MM.1S (cell line): ENCODE data around the gene IRAK1BP1.

Experiments
- DNase-seq: peaks from one replicate; pipeline ENCODE4 v3.0.0-alpha.2; 2015
- H2AFZ ChIP-seq: fragments of 300-600 bp; sonication (generic); 2 replicates; pipeline ENCODE4 v1.6.0; 2016; ENCODE audit warnings: antibody characterized with exemption, low read length
- H3F3A ChIP-seq: fragments of 300-600 bp; sonication (generic); 2 replicates; pipeline ENCODE4 v1.6.1; 2016; ENCODE audit warnings: mild to moderate bottlenecking, antibody characterized with exemption, low read length, moderate library complexity, mixed read lengths; ENCODE audit not compliant: insufficient read depth
- H3K27ac ChIP-seq: fragments of 300-600 bp; sonication (generic); 2 replicates; pipeline ENCODE4 v1.5.1; 2016; ENCODE audit warnings: mild to moderate bottlenecking, low read length
- H3K27me3 ChIP-seq: fragments of 300-600 bp; sonication (generic); replicated peaks from 2 replicates; pipeline ENCODE4 v1.6.0; 2016; ENCODE audit warnings: low read length; ENCODE audit not compliant: insufficient read depth
- H3K36me3 ChIP-seq: fragments of 300-600 bp; sonication (generic); replicated peaks from 2 replicates; pipeline ENCODE4 v1.6.1; 2016; ENCODE audit warnings: mild to moderate bottlenecking, low read length, mixed read lengths; ENCODE audit not compliant: insufficient read depth
- H3K4me1 ChIP-seq: fragments of 300-600 bp; sonication (generic); 2 replicates; pipeline ENCODE4 v1.6.1; 2016; ENCODE audit warnings: low read length, mixed read lengths
- H3K4me2 ChIP-seq: fragments of 300-600 bp; sonication (generic); 2 replicates; pipeline ENCODE4 v1.6.0; 2016; ENCODE audit warnings: low read depth, low read length
- H3K4me3 ChIP-seq: fragments of 300-600 bp; sonication (generic); 2 replicates; pipeline ENCODE4 v1.5.1; 2016; ENCODE audit warnings: low read length, mixed read lengths
- H3K79me2 ChIP-seq: fragments of 300-600 bp; sonication (generic); 2 replicates; pipeline ENCODE4 v1.6.1; 2016; ENCODE audit warnings: mixed run types, low read length, mixed read lengths
- H3K9ac ChIP-seq: fragments of 300-600 bp; sonication (generic); 2 replicates; pipeline ENCODE4 v1.6.1; 2016; ENCODE audit warnings: low read length, mixed read lengths
- H3K9me2 ChIP-seq: fragments of 300-600 bp; sonication (generic); replicated peaks from 2 replicates; pipeline ENCODE4 v1.6.1; 2016; ENCODE audit warnings: mild to moderate bottlenecking, low read length, mixed read lengths; ENCODE audit not compliant: insufficient read depth
- H3K9me3 ChIP-seq: fragments of 300-600 bp; sonication (generic); replicated peaks from 2 replicates; pipeline ENCODE4 v1.6.1; 2016; ENCODE audit warnings: mild to moderate bottlenecking, low read length, mixed read lengths; ENCODE audit not compliant: insufficient read depth
- H4K20me1 ChIP-seq: fragments of 300-600 bp; sonication (generic); 2 replicates; pipeline ENCODE4 v1.6.1; 2016; ENCODE audit warnings: mild to moderate bottlenecking, low read length, moderate library complexity, mixed read lengths; ENCODE audit not compliant: insufficient read depth
- EZH2 ChIP-seq: fragments of 300-600 bp; sonication (generic); optimal IDR thresholded peaks from 2 replicates; pipeline ENCODE3; 2017; ENCODE audit warnings: low read depth, mild to moderate bottlenecking, antibody characterized with exemption, low read length, mixed read lengths
- EZH2phosphoT487 ChIP-seq: fragments of 300-600 bp; sonication (generic); IDR thresholded peaks from 2 replicates; pipeline ENCODE4 v1.6.1; 2018; ENCODE audit warnings: antibody characterized with exemption, low read length
- TF ChIP-seq, protein P1 (sequence below): fragments of 300-600 bp; sonication (generic); IDR thresholded peaks from 2 replicates; pipeline ENCODE4 v1.5.1; 2016; ENCODE audit warnings: antibody characterized with exemption, low read length, mixed read lengths

Gene IRAK1BP1

GRCh38 chr6:78842953-78843352 is 24.4 kb upstream of the IRAK1BP1 start:
- no peak overlapping the region for H3K4me3 ChIP-seq
- no peak overlapping the region for H3K9ac ChIP-seq
- H3K9me2 ChIP-seq, result no peaks in the 10 kb centered on the region
- no peaks in the 10 kb centered on the region for H3K36me3 ChIP-seq
- H3F3A ChIP-seq, result no peaks in the 10 kb centered on the region
- TF ChIP-seq EZH2 (no peak), EZH2phosphoT487 (no peak)
- TF ChIP-seq, protein P1, sequence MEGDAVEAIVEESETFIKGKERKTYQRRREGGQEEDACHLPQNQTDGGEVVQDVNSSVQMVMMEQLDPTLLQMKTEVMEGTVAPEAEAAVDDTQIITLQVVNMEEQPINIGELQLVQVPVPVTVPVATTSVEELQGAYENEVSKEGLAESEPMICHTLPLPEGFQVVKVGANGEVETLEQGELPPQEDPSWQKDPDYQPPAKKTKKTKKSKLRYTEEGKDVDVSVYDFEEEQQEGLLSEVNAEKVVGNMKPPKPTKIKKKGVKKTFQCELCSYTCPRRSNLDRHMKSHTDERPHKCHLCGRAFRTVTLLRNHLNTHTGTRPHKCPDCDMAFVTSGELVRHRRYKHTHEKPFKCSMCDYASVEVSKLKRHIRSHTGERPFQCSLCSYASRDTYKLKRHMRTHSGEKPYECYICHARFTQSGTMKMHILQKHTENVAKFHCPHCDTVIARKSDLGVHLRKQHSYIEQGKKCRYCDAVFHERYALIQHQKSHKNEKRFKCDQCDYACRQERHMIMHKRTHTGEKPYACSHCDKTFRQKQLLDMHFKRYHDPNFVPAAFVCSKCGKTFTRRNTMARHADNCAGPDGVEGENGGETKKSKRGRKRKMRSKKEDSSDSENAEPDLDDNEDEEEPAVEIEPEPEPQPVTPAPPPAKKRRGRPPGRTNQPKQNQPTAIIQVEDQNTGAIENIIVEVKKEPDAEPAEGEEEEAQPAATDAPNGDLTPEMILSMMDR, result no peak
- H3K4me2 ChIP-seq, result no peak overlapping the region
- peaks cover 10% of the 10 kb centered on the region for H3K4me1 ChIP-seq
- H4K20me1 ChIP-seq, result no peaks in the 10 kb centered on the region
- DNase-seq, result no peak
- no peaks in the 10 kb centered on the region for H3K27me3 ChIP-seq
- no peak overlapping the region for H3K27ac ChIP-seq
- H3K9me3 ChIP-seq, result no peaks in the 10 kb centered on the region
- H3K79me2 ChIP-seq, result no peaks in the 10 kb centered on the region
- no peak overlapping the region for H2AFZ ChIP-seq

DNA sequence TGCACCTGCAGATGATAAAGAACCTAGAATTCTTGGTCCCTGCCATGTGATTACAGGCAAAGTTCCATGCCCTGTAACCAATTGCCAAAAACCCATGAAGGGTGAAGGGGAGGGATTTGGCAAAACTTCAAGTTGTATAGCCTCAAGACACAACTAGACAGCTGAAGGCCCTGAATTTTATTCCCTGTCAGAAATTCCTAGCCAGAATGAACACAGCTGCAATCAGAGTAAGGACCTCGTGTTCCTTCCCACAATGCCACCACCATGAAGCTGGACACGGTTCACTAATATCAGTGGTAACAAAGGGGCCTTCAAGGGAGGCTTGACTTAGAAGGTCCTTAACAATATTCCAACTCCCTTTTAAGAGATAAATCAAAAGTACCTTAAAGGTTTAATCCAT is 22.5 kb upstream of the IRAK1BP1 start:
- Histone ChIP-seq H3K9me3 (no peaks in the 10 kb centered on the region), H3K27ac (no peak overlapping the region), H3F3A (no peaks in the 10 kb centered on the region), H3K4me3 (no peak overlapping the region), H3K36me3 (no peaks in the 10 kb centered on the region), H3K79me2 (no peaks in the 10 kb centered on the region), H3K9me2 (no peaks in the 10 kb centered on the region), H2AFZ (no peak overlapping the region), H3K4me1 (peaks cover 10% of the 10 kb centered on the region), H3K27me3 (no peaks in the 10 kb centered on the region), H3K9ac (no peak overlapping the region), H3K4me2 (no peak overlapping the region), H4K20me1 (no peaks in the 10 kb centered on the region)
- no peak for DNase-seq
- TF ChIP-seq EZH2phosphoT487 (no peak), EZH2 (no peak)
- TF ChIP-seq, protein P1, result no peak

- no peaks in the 10 kb centered on the region for H3K9me3 ChIP-seq
- H3K36me3 ChIP-seq, result no peaks in the 10 kb centered on the region
- no peak for DNase-seq
- H3K27me3 ChIP-seq, result no peaks in the 10 kb centered on the region
- H3K4me3 ChIP-seq, result no peak overlapping the region
- H3K9me2 ChIP-seq, result no peaks in the 10 kb centered on the region
- no peak overlapping the region for H2AFZ ChIP-seq
- no peaks in the 10 kb centered on the region for H3F3A ChIP-seq
- no peak overlapping the region for H3K9ac ChIP-seq
- H3K4me1 ChIP-seq, result peaks cover 10% of the 10 kb centered on the region
- no peak for TF ChIP-seq EZH2
- TF ChIP-seq, protein P1, result no peak
- TF ChIP-seq EZH2phosphoT487, result no peak
- no peaks in the 10 kb centered on the region for H3K79me2 ChIP-seq
- no peak overlapping the region for H3K4me2 ChIP-seq
- H4K20me1 ChIP-seq, result no peaks in the 10 kb centered on the region
- no peak overlapping the region for H3K27ac ChIP-seq
These were observed 21.8 kb upstream of the IRAK1BP1 start for GRCh38 chr6:78845567-78845966.

DNA sequence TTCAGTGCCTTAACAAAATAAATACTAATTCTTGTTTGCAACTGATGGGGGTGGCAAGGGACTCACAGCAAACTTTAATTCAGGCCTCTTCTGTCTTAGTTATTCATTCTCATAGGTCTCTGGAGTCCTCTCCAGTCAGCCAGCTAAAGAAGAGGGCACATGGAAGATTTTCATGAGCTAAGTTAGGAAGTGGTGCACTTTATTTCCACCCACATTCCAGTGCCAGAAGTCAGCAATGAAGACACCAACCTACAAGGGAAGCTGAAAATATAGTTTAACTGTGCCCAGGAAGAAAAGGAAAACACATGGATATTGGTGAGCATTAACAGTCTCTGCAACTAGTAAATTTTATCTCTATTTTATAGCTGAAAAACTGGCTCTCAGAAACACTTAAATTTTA is 16.7 kb upstream of the IRAK1BP1 start:
- no peak for DNase-seq
- H3K9ac ChIP-seq, result no peak overlapping the region
- no peaks in the 10 kb centered on the region for H4K20me1 ChIP-seq
- H3K36me3 ChIP-seq, result no peaks in the 10 kb centered on the region
- no peak for TF ChIP-seq EZH2
- TF ChIP-seq, protein P1, result no peak
- H3K4me3 ChIP-seq, result no peak overlapping the region
- no peak overlapping the region for H2AFZ ChIP-seq
- peaks cover 10% of the 10 kb centered on the region for H3K4me1 ChIP-seq
- no peak overlapping the region for H3K4me2 ChIP-seq
- no peaks in the 10 kb centered on the region for H3K9me3 ChIP-seq
- no peaks in the 10 kb centered on the region for H3K79me2 ChIP-seq
- no peak overlapping the region for H3K27ac ChIP-seq
- H3K9me2 ChIP-seq, result no peaks in the 10 kb centered on the region
- H3F3A ChIP-seq, result no peaks in the 10 kb centered on the region
- H3K27me3 ChIP-seq, result no peaks in the 10 kb centered on the region
